Loucy (cell line): Measurements from ENCODE around the gene TENM4.

Source experiments
- H2AFZ ChIP-seq: fragments of 200-600 bp; sonication (generic); 2 replicates; pipeline ENCODE4 v1.6.0; 2016; ENCODE audit warnings: antibody characterized with exemption, mild to moderate bottlenecking, low read length, moderate library complexity
- H3F3A ChIP-seq: fragments of 200-600 bp; 2 replicates; pipeline ENCODE4 v1.6.0; 2016; ENCODE audit warnings: antibody characterized with exemption, low read depth, mild to moderate bottlenecking
- H3K27me3 ChIP-seq: fragments of 200-600 bp; sonication (generic); 2 replicates; pipeline ENCODE4 v1.6.1; 2014; ENCODE audit warnings: low read length, mild to moderate bottlenecking; ENCODE audit not compliant: insufficient read depth, poor library complexity, severe bottlenecking
- H3K36me3 ChIP-seq: fragments of 200-600 bp; sonication (generic); 2 replicates; pipeline ENCODE4 v1.6.1; 2016; ENCODE audit warnings: low read length; ENCODE audit not compliant: insufficient read depth
- H3K4me1 ChIP-seq: fragments of 200-600 bp; sonication (generic); 2 replicates; pipeline ENCODE4 v1.5.1; 2014; ENCODE audit warnings: low read length, mild to moderate bottlenecking; ENCODE audit not compliant: insufficient read depth, poor library complexity, severe bottlenecking
- H3K4me2 ChIP-seq: fragments of 200-600 bp; sonication (generic); 2 replicates; pipeline ENCODE4 v1.6.0; 2014; ENCODE audit warnings: antibody characterized with exemption, low read length, low read depth, mild to moderate bottlenecking; ENCODE audit not compliant: poor library complexity, severe bottlenecking
- H3K4me3 ChIP-seq: fragments of 200-600 bp; sonication (generic); 2 replicates; pipeline ENCODE4 v1.5.1; 2014; ENCODE audit warnings: low read length, mild to moderate bottlenecking, mixed read lengths; ENCODE audit not compliant: poor library complexity, severe bottlenecking
- H3K79me2 ChIP-seq: fragments of 200-600 bp; sonication (generic); 2 replicates; pipeline ENCODE4 v1.6.1; 2014; ENCODE audit warnings: low read length; ENCODE audit not compliant: insufficient read depth
- H3K9ac ChIP-seq: fragments of 200-600 bp; sonication (generic); 2 replicates; pipeline ENCODE4 v1.6.0; 2014; ENCODE audit warnings: mild to moderate bottlenecking, low read depth, low read length, moderate library complexity; ENCODE audit not compliant: poor library complexity, severe bottlenecking
- H3K9me2 ChIP-seq: fragments of 200-600 bp; sonication (generic); replicated peaks from 2 replicates; pipeline ENCODE4 v1.6.1; 2016; ENCODE audit warnings: low read depth, low read length, mixed read lengths
- H3K9me3 ChIP-seq: fragments of 200-600 bp; sonication (generic); 2 replicates; pipeline ENCODE4 v1.6.1; 2014; ENCODE audit warnings: mild to moderate bottlenecking, antibody characterized with exemption, low read length, low read depth; ENCODE audit not compliant: insufficient read depth
- H4K20me1 ChIP-seq: fragments of 200-600 bp; sonication (generic); 2 replicates; pipeline ENCODE4 v1.6.0; 2014; ENCODE audit warnings: antibody characterized with exemption, low read length, mild to moderate bottlenecking; ENCODE audit not compliant: insufficient read depth, poor library complexity, severe bottlenecking
- CTCF ChIP-seq: fragments of 200-600 bp; sonication (generic); conservative IDR thresholded peaks from 2 replicates; pipeline ENCODE4 v1.5.1; 2014; ENCODE audit warnings: mild to moderate bottlenecking, antibody characterized with exemption, low read length
- EZH2phosphoT487 ChIP-seq: fragments of 200-600 bp; IDR thresholded peaks from 2 replicates; pipeline ENCODE4 v1.6.1; 2018; ENCODE audit warnings: antibody characterized with exemption, mild to moderate bottlenecking, moderate library complexity, borderline replicate concordance

Gene TENM4

GRCh38 chr11:78783301-78783700 lies 657.5 kb downstream of the TENM4 start:
- H2AFZ ChIP-seq = no peak overlapping the region

GRCh38 chr11:78782725-78783124 lies 658.1 kb downstream of the TENM4 start:
- H3K9me2 ChIP-seq = no peaks in the 10 kb centered on the region
- H3K9ac ChIP-seq = no peak overlapping the region
- H3K9me3 ChIP-seq = no peaks in the 10 kb centered on the region
- no peak overlapping the region for H2AFZ ChIP-seq
- TF ChIP-seq CTCF (no peak), EZH2phosphoT487 (no peak)
- no peak overlapping the region for H3K4me3 ChIP-seq
- no peaks in the 10 kb centered on the region for H3K79me2 ChIP-seq
- H3K4me1 ChIP-seq = no peaks in the 10 kb centered on the region
- no peak overlapping the region for H3K4me2 ChIP-seq
- no peaks in the 10 kb centered on the region for H3F3A ChIP-seq
- H3K27me3 ChIP-seq = no peaks in the 10 kb centered on the region
- H4K20me1 ChIP-seq = no peaks in the 10 kb centered on the region
- no peaks in the 10 kb centered on the region for H3K36me3 ChIP-seq

More at GRCh38 chr11:78783301-78783700, 657.5 kb downstream of the TENM4 start:
- Histone ChIP-seq H3K9ac (no peak overlapping the region), H3K4me1 (no peaks in the 10 kb centered on the region), H3K9me2 (no peaks in the 10 kb centered on the region), H3K36me3 (no peaks in the 10 kb centered on the region), H4K20me1 (no peaks in the 10 kb centered on the region), H3K9me3 (no peaks in the 10 kb centered on the region), H3K27me3 (no peaks in the 10 kb centered on the region), H3K4me2 (no peak overlapping the region), H3K4me3 (no peak overlapping the region), H3F3A (no peaks in the 10 kb centered on the region), H3K79me2 (no peaks in the 10 kb centered on the region)
- TF ChIP-seq EZH2phosphoT487 = no peak
- no peak for TF ChIP-seq CTCF

GRCh38 chr11:78780889-78781288 lies 659.9 kb downstream of the TENM4 start:
- Histone ChIP-seq H3K36me3 (no peaks in the 10 kb centered on the region), H3K4me1 (no peaks in the 10 kb centered on the region), H3K4me3 (no peak overlapping the region), H3K79me2 (no peaks in the 10 kb centered on the region), H3K9me2 (no peaks in the 10 kb centered on the region), H4K20me1 (no peaks in the 10 kb centered on the region), H3K27me3 (no peaks in the 10 kb centered on the region), H2AFZ (no peak overlapping the region), H3K9ac (no peak overlapping the region), H3K9me3 (no peaks in the 10 kb centered on the region), H3K4me2 (no peak overlapping the region), H3F3A (no peaks in the 10 kb centered on the region)
- TF ChIP-seq CTCF = no peak
- TF ChIP-seq EZH2phosphoT487 = no peak
